Gastroesophageal sphincter (tissue), 4 donors: ENCODE data around the gene TRNT1. TPM values are rescaled to one million over a fixed set of nuclear protein-coding genes. Genes with fewer than 3 reads are reported as not detected.

Source experiments
- ATAC-seq: fragments of 150-250 bp; one replicate; pipeline ENCODE4 v1.9.1; 2016; ENCODE audit warnings: mild to moderate bottlenecking, moderate library complexity
- H3K27ac ChIP-seq, 4 donors: fragments of 200-600 bp; sonication (generic) in 3 of 4; 1 replicate in 3 of 4; 2 replicates in 1 of 4; pipeline ENCODE4 v1.5.1; 2016 to 2019
- H3K27me3 ChIP-seq: fragments of 200-600 bp; sonication (generic); one replicate; pipeline ENCODE4 v1.5.1; 2019
- H3K36me3 ChIP-seq, 2 donors: fragments of 200-600 bp; sonication (generic); one replicate each; pipeline ENCODE4 v1.5.1; 2019; ENCODE audit warnings: control low read depth in 1 of 2
- H3K4me1 ChIP-seq, 3 donors: fragments of 200-600 bp; sonication (generic); 1 replicate in 2 of 3; 2 replicates in 1 of 3; pipeline ENCODE4 v1.5.1; 2016 to 2019; ENCODE audit warnings: control low read depth in 2 of 3
- H3K4me3 ChIP-seq, 2 donors: fragments of 200-600 bp; sonication (generic); one replicate each; pipeline ENCODE4 v1.5.1; 2019; ENCODE audit warnings: mild to moderate bottlenecking in 1 of 2, moderate library complexity in 1 of 2
- H3K9me3 ChIP-seq, 3 donors: fragments of 200-600 bp; sonication (generic); one replicate each; pipeline ENCODE4 v1.5.1; 2017 to 2019; ENCODE audit warnings: control low read depth in 2 of 3
- CTCF ChIP-seq, 4 experiments: fragments of 200-600 bp in 2 of 4; fragments of 450-650 bp in 2 of 4; sonication (generic) in 1 of 4; IDR thresholded peaks; one replicate each; pipeline ENCODE4 v1.5.1; 2017 to 2019; ENCODE audit warnings: antibody characterized with exemption in 4 of 4, mild to moderate bottlenecking in 2 of 4, moderate library complexity in 2 of 4
- EP300 ChIP-seq: sonication (generic); formaldehyde crosslinking; IDR thresholded peaks from one replicate; pipeline ENCODE4 v1.6.1; 2017; ENCODE audit warnings: antibody characterized with exemption, mild to moderate bottlenecking
- POLR2A ChIP-seq, 2 donors: fragments of 450-650 bp; IDR thresholded peaks; one replicate each; pipeline ENCODE4 v1.6.1; 2017; ENCODE audit warnings: antibody characterized with exemption in 2 of 2, mild to moderate bottlenecking in 2 of 2, moderate library complexity in 1 of 2
- POLR2AphosphoS5 ChIP-seq: sonication (generic); formaldehyde crosslinking; IDR thresholded peaks from one replicate; pipeline ENCODE4 v1.6.1; 2017; ENCODE audit warnings: antibody characterized with exemption
- WGBS, 2 donors: methylation state at CpG; one replicate each; pipeline ENCODE4 v1.1.5; 2018; ENCODE audit warnings: low coverage in 1 of 2; 5-methylcytosine and 5-hydroxymethylcytosine counted together
- total RNA-seq, 4 donors: library from RNA; depleted of rRNA; stranded (reverse); fragments of >200 nt; gene quantifications; one replicate each; pipeline ENCODE4 v1.1.0, GENCODE V29; 2016

Gene TRNT1
- total RNA-seq, 4 donors from 2014 or later, result 8.7 to 20.6 (median 12.2) TPM

- TF ChIP-seq POLR2AphosphoS5 (no peak), POLR2A (IDR thresholded peaks at IDR 0.05) (no peak), EP300 (no peak), CTCF (IDR thresholded peaks at IDR 0.05) (no peak)
- Histone ChIP-seq H3K27ac (no peak overlapping the region), H3K9me3 (no peaks in the 10 kb centered on the region), H3K4me1 (no peaks in the 10 kb centered on the region), H3K27me3 (peaks cover 3% of the 10 kb centered on the region), H3K36me3 (no peaks in the 10 kb centered on the region), H3K4me3 (no peak overlapping the region)
- ATAC-seq, result no peak
- 65 to 80% methylated on average over 4 of the region's 4 CpGs for WGBS, 2 donors
Measured at GRCh38 chr3:3097958-3098357, 28.8 kb upstream of the TRNT1 start.

- no peak overlapping the region for H3K4me3 ChIP-seq
- H3K27me3 ChIP-seq, result peaks cover 3% of the 10 kb centered on the region
- H3K36me3 ChIP-seq, result no peaks in the 10 kb centered on the region
- H3K4me1 ChIP-seq, result no peaks in the 10 kb centered on the region
- H3K9me3 ChIP-seq, result no peaks in the 10 kb centered on the region
- no peak overlapping the region for H3K27ac ChIP-seq
- ATAC-seq, result no peak
- TF ChIP-seq CTCF (IDR thresholded peaks at IDR 0.05) (no peak), EP300 (no peak), POLR2A (IDR thresholded peaks at IDR 0.05) (no peak), POLR2AphosphoS5 (no peak)
- 84 to 90% methylated on average over 4 to 6 of the region's 6 CpGs for WGBS, 2 donors
Measured at GRCh38 chr3:3101660-3102458, 24.9 kb upstream of the TRNT1 start.

- Histone ChIP-seq H3K9me3 (no peaks in the 10 kb centered on the region), H3K27ac (no peak overlapping the region), H3K36me3 (no peaks in the 10 kb centered on the region), H3K4me1 (no peaks in the 10 kb centered on the region), H3K27me3 (no peaks in the 10 kb centered on the region), H3K4me3 (no peak overlapping the region)
- 78 to 89% methylated on average over 4 to 5 of the region's 6 CpGs for WGBS, 2 donors
- no peak for ATAC-seq
- TF ChIP-seq POLR2AphosphoS5 (no peak), EP300 (no peak), CTCF (IDR thresholded peaks at IDR 0.05) (no peak), POLR2A (IDR thresholded peaks at IDR 0.05) (no peak)
Measured at GRCh38 chr3:3102751-3103150, 24.0 kb upstream of the TRNT1 start.

- H3K4me1 ChIP-seq, result no peaks in the 10 kb centered on the region
- no peak for ATAC-seq
- WGBS, 2 donors, result 73 to 94% methylated on average over 2 to 3 of the region's 3 CpGs
- no peak overlapping the region for H3K4me3 ChIP-seq
- H3K27me3 ChIP-seq, result peaks cover 5% of the 10 kb centered on the region
- H3K9me3 ChIP-seq, result no peaks in the 10 kb centered on the region
- TF ChIP-seq CTCF (IDR thresholded peaks at IDR 0.05) (no peak), POLR2A (IDR thresholded peaks at IDR 0.05) (no peak), EP300 (no peak), POLR2AphosphoS5 (no peak)
- H3K27ac ChIP-seq, result no peak overlapping the region
- no peaks in the 10 kb centered on the region for H3K36me3 ChIP-seq
Measured at GRCh38 chr3:3105246-3105645, 21.5 kb upstream of the TRNT1 start.

- no peak for ATAC-seq
- no peak overlapping the region for H3K27ac ChIP-seq
- TF ChIP-seq EP300, result no peak
- no peak for TF ChIP-seq POLR2AphosphoS5
- TF ChIP-seq POLR2A (IDR thresholded peaks at IDR 0.05), result no peak
- no peak for TF ChIP-seq CTCF (IDR thresholded peaks at IDR 0.05)
- H3K4me3 ChIP-seq, result no peak overlapping the region
- no peaks in the 10 kb centered on the region for H3K9me3 ChIP-seq
- WGBS, 2 donors, result 75 to 87% methylated on average over 3 to 4 of the region's 4 CpGs
- no peaks in the 10 kb centered on the region for H3K36me3 ChIP-seq
- no peaks in the 10 kb centered on the region for H3K4me1 ChIP-seq
- H3K27me3 ChIP-seq, result peaks cover 5% of the 10 kb centered on the region
Measured at GRCh38 chr3:3105815-3106214, 20.9 kb upstream of the TRNT1 start.
